DOHH2 (cell line): ENCODE measurements around the gene SLC5A3.

ENCODE experiments used
- CTCF ChIP-seq: fragments of 200-600 bp; sonication (generic); IDR thresholded peaks from one replicate; pipeline ENCODE4 v1.5.1; 2014; ENCODE audit warnings: antibody characterized with exemption, mild to moderate bottlenecking, low read depth, low read length; ENCODE audit not compliant: poor library complexity, severe bottlenecking
- EZH2phosphoT487 ChIP-seq: fragments of 200-600 bp; sonication (generic); IDR thresholded peaks from 2 replicates; pipeline ENCODE4 v1.6.1; 2017; ENCODE audit warnings: borderline replicate concordance, mild to moderate bottlenecking, antibody characterized with exemption, low read length, moderate library complexity, mixed read lengths

GRCh38 chr21:34072145-34073031 is 990 bp upstream of the SLC5A3 start:
- TF ChIP-seq CTCF (no peak), EZH2phosphoT487 (no peak)
